LNCAP (cell line): ENCODE results near the gene ANKDD1A.

ENCODE experiments used
- TF ChIP-seq, protein P1 (sequence below): fragments of 450-650 bp; IDR thresholded peaks from 2 replicates; pipeline ENCODE4 v1.5.1; 2017; ENCODE audit warnings: mild to moderate bottlenecking

The ANKDD1A gene

DNA sequence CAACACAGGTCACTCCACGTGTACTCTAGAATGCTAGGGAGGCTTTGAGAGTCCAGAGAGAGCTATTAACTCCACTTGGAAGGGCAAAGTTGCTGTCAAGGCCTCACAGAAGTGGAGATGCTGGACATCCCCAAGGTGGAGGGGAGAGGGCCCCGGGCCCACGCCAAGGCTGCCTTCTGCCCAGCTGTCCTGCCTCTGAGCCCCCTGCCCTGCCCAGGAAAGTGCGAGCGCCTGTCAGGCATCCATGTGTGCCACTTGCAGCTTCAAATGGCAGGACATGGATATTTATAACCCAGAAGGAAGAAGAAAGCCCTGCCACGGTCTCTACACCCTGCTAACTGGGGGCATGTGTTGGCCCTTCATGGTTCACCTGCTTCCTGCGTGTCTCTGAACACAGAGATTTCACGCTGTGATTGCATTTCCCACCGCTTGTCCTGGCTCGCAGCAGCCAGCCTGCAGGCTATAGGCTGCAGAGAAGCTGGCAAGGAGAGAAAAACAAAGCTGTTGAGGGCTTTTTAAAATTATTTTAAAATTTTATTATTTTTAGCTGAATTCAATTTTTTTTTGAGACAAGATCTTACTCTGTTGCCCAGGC is 17.0 kb downstream of the ANKDD1A start:
- TF ChIP-seq, protein P1, sequence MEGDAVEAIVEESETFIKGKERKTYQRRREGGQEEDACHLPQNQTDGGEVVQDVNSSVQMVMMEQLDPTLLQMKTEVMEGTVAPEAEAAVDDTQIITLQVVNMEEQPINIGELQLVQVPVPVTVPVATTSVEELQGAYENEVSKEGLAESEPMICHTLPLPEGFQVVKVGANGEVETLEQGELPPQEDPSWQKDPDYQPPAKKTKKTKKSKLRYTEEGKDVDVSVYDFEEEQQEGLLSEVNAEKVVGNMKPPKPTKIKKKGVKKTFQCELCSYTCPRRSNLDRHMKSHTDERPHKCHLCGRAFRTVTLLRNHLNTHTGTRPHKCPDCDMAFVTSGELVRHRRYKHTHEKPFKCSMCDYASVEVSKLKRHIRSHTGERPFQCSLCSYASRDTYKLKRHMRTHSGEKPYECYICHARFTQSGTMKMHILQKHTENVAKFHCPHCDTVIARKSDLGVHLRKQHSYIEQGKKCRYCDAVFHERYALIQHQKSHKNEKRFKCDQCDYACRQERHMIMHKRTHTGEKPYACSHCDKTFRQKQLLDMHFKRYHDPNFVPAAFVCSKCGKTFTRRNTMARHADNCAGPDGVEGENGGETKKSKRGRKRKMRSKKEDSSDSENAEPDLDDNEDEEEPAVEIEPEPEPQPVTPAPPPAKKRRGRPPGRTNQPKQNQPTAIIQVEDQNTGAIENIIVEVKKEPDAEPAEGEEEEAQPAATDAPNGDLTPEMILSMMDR, result no peak

DNA sequence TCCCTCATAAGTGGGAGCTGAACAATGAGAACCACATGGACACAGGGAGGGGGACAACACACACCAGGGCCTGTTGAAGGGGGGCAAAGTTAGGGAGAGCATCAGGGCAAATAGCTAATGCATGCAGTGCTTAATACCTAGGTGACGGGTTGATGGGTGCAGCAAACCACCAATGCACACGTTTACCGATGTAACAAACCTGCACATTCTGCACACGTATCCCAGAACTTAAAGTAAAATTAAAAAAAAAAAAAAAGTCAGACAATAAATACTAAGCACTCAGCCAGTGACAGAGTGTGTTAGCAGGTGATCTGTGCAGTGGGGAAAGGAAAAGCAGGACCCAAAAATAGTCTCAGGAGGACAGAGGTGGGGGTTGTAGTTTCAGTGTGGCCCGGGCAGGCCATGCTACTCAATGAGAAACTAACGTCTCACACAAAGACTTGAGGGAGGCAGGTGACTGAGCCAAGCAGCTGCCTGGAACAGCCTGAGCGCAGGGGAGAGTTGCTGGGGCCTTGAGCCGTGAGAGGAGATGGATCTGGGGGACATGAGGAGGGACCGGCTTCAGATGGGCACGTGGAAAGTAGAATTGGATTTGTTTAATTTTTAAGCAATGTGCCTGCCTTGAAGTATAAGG is 18.4 kb downstream of the ANKDD1A start:
- TF ChIP-seq, protein P1, result no peak

GRCh38 chr15:64930778-64931371 is 19.2 kb downstream of the ANKDD1A start:
- TF ChIP-seq, protein P1, result no peak

DNA sequence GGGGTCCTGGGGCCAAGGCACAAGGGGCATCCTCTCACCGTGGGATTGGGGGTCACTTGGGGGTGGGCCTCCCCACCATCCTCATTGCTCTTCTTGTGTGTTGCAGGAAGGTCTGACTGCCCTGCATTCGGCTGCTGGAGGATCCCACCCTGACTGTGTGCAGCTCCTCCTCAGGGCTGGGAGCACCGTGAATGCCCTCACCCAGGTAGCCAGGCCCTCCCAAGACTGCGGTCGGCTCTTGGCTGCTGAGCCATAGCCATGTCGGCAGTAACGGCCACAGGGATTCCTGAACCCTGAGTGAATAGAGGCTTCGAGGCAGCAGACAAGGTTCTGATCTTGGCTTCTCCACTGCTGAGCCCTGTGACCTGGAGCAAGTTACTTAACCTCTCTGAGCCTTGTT is 19.7 kb downstream of the ANKDD1A start:
- TF ChIP-seq, protein P1, result no peak

DNA sequence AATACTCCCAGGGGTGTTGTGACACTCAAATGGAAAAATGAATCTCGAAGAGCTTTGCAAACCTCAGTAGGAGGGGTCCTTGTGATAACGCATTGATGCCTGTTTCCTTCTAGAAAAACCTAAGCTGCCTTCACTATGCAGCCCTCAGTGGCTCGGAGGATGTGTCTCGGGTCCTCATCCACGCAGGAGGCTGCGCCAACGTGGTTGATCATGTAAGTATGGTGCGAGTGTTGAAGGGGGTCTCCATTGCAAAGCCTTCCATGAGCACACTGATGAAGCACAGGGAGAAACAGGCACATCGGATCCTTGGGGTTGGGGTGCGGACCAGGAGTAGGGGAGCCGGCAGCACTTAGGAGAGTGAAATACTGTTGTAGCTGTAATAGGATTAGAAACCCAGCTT is 22.3 kb downstream of the ANKDD1A start:
- TF ChIP-seq, protein P1, result no peak

- TF ChIP-seq, protein P1, result no peak
These were observed 26.5 kb downstream of the ANKDD1A start for GRCh38 chr15:64938192-64938591.

DNA sequence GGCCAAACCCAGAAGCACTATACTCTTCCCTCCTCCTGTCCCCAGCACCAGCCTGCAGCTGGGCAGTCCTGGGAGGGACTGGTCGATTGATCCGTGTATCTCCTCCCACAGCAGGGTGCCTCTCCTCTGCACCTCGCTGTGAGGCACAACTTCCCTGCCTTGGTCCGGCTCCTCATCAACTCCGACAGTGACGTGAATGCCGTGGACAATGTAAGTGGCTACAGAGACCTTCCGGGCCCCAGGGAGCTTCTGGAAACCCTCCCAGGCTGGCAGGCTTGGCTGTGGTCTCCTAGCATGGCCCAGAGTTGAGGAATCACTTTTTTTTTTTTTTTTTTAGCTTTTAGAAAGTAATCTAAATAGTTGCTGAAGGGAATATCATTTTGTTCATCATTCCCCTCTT is 30.7 kb downstream of the ANKDD1A start:
- TF ChIP-seq, protein P1, result no peak
